GM12878 (cell line): Measurements from ENCODE around the gene IL1RAPL1. TPM values are rescaled to one million over a fixed set of nuclear protein-coding genes. Genes with fewer than 3 reads are reported as not detected.
A peak's percentile ranks its signal among the peaks of the same experiment; 100 is the strongest.

Experiments
- ATAC-seq: fragments of 200-7000 bp; cut with Tn5 transposase; 3 replicates; pipeline ENCODE4 v1.9.1; 2020; ENCODE audit warnings: mild to moderate bottlenecking, moderate library complexity
- BruUV-seq: library from RNA; stranded (reverse); fragments of 400-500 nt; replicated peaks from 2 replicates; lab custom pipeline; 2021; lab: Mats Ljungman, UMichigan
- CTCF ChIA-PET: fragments of 300-600 bp; sonication (Branson Sonifier 250); formaldehyde crosslinking; extraction: SDS; loops from one replicate; lab custom pipeline; 2021; ENCODE audit warnings: inconsistent platforms; lab: Yijun Ruan, JAX
- POLR2A ChIA-PET: fragments of 350-600 bp; formaldehyde crosslinking; extraction: SDS; loops from one replicate; lab custom pipeline; 2021; ENCODE audit warnings: inconsistent platforms; lab: Charles Lee
- RAD21 ChIA-PET: fragments of 300-600 bp; sonication (Branson Sonifier 250); formaldehyde crosslinking; loops from one replicate; lab custom pipeline; 2023; ENCODE audit warnings: antibody characterized with exemption; ENCODE audit not compliant: unreplicated experiment; lab: Charles Lee
- SMC1A ChIA-PET: fragments of 300-600 bp; sonication (Branson Sonifier 250); formaldehyde crosslinking; loops from one replicate; lab custom pipeline; 2023; ENCODE audit not compliant: unreplicated experiment, uncharacterized antibody; lab: Charles Lee
- DNase-seq: peaks from one replicate; pipeline ENCODE4 v3.0.0-alpha.2; 2011; ENCODE audit warnings: low read depth, low spot score
- FAIRE-seq: peaks from 3 replicates; lab custom pipeline; 2011; peaks lifted over from hg19 to GRCh38; lab: Jason Lieb, UNC
- H2AFZ ChIP-seq: 2 replicates; pipeline ENCODE4 v1.6.0; 2011; ENCODE audit warnings: low read depth, low read length, control low read depth; ENCODE audit not compliant: control insufficient read depth
- H3K27ac ChIP-seq: 2 replicates; pipeline ENCODE4 v1.5.1; 2011; ENCODE audit warnings: control low read depth; ENCODE audit not compliant: control insufficient read depth, insufficient read depth
- H3K27me3 ChIP-seq, 2 experiments: replicated peaks in 1 of 2; 2 replicates each; pipeline versions ENCODE4 v1.6.0 to v1.6.1; 2011; ENCODE audit warnings: low read length in 1 of 2; ENCODE audit not compliant: control insufficient read depth in 2 of 2, insufficient read depth in 2 of 2
- H3K36me3 ChIP-seq, 2 experiments: 2 replicates each; pipeline ENCODE4 v1.5.1; 2011; ENCODE audit warnings: low read length in 1 of 2; ENCODE audit not compliant: control insufficient read depth in 2 of 2, insufficient read depth in 2 of 2
- H3K4me1 ChIP-seq: 2 replicates; pipeline ENCODE4 v1.6.1; 2011; ENCODE audit warnings: mild to moderate bottlenecking, low read length, moderate library complexity, mixed read lengths; ENCODE audit not compliant: control insufficient read depth, insufficient read depth
- H3K4me2 ChIP-seq: 2 replicates; pipeline ENCODE4 v1.6.0; 2011; ENCODE audit warnings: control low read depth; ENCODE audit not compliant: control insufficient read depth, insufficient read depth
- H3K4me3 ChIP-seq: fragments of 200-600 bp; sonication (generic); 2 replicates; pipeline ENCODE4 v1.5.1; 2016
- H3K79me2 ChIP-seq: 2 replicates; pipeline ENCODE4 v1.6.0; 2011; ENCODE audit warnings: low read length; ENCODE audit not compliant: control insufficient read depth, insufficient read depth
- H3K9ac ChIP-seq: 2 replicates; pipeline ENCODE4 v1.8.0; 2011; ENCODE audit warnings: low read length, control low read depth, mixed read lengths; ENCODE audit not compliant: control insufficient read depth, insufficient read depth
- H3K9me3 ChIP-seq: replicated peaks from 3 replicates; pipeline ENCODE4 v1.5.1; 2011; ENCODE audit warnings: mild to moderate bottlenecking, low read length; ENCODE audit not compliant: control insufficient read depth, insufficient read depth
- H4K20me1 ChIP-seq: 2 replicates; pipeline ENCODE4 v1.6.0; 2011; ENCODE audit not compliant: control insufficient read depth, insufficient read depth
- ASH2L ChIP-seq: fragments of 300-600, 200-600 bp; sonication (generic); IDR thresholded peaks from 2 replicates; pipeline ENCODE4 v1.6.1; 2017; ENCODE audit warnings: low read depth, mild to moderate bottlenecking, borderline replicate concordance
- CBX5 ChIP-seq: sonication (generic); IDR thresholded peaks from 2 replicates; pipeline ENCODE4 v1.6.1; 2016; ENCODE audit warnings: low read depth, moderate library complexity, mild to moderate bottlenecking, inconsistent platforms
- IKZF2 ChIP-seq, 2 experiments: fragments of 450-650 bp; IDR thresholded peaks; 2 replicates each; pipeline ENCODE4 v1.6.1; 2017; ENCODE audit warnings: mild to moderate bottlenecking in 2 of 2, moderate library complexity in 2 of 2
- MTA2 ChIP-seq: fragments of 450-650 bp; IDR thresholded peaks from 2 replicates; pipeline ENCODE4 v1.6.1; 2016; ENCODE audit warnings: low read depth, mild to moderate bottlenecking, moderate library complexity
- NFYB ChIP-seq: IDR thresholded peaks from 2 replicates; pipeline ENCODE4 v1.6.1; 2011; ENCODE audit warnings: low read depth, mild to moderate bottlenecking, low read length, improper control_type of control experiment, moderate library complexity; ENCODE audit not compliant: insufficient read depth
- PAX8 ChIP-seq: fragments of 450-650 bp; IDR thresholded peaks from 2 replicates; pipeline ENCODE4 v1.6.1; 2017; ENCODE audit warnings: mild to moderate bottlenecking, moderate library complexity
- RB1 ChIP-seq: fragments of 450-650 bp; formaldehyde crosslinking; IDR thresholded peaks from 2 replicates; pipeline ENCODE4 v1.6.1; 2017; ENCODE audit warnings: mild to moderate bottlenecking, borderline replicate concordance
- RUNX3 ChIP-seq: IDR thresholded peaks from 2 replicates; pipeline ENCODE4 v1.6.1; 2012; ENCODE audit warnings: low read length, inconsistent platforms
- SMARCA5 ChIP-seq: fragments of 450-650 bp; IDR thresholded peaks from 2 replicates; pipeline ENCODE4 v1.6.1; 2017; ENCODE audit warnings: mild to moderate bottlenecking
- ZNF622 ChIP-seq: fragments of 450-650 bp; IDR thresholded peaks from 2 replicates; pipeline ENCODE4 v1.6.1; 2017; ENCODE audit warnings: mild to moderate bottlenecking, inconsistent platforms
- WGBS: methylation state at CpG from one replicate; pipeline ENCODE4 v1.1.6; 2016; ENCODE audit warnings: low lambda C conversion rate; ENCODE audit not compliant: insufficient replicate concordance, insufficient coverage; ENCODE audit errors: missing lambda C conversion rate; 5-methylcytosine and 5-hydroxymethylcytosine counted together
- in situ Hi-C: fragments of 300-500 bp; cut with MboI; formaldehyde crosslinking; loops from 9 replicates; pipeline ENCODE4 v1.14.3; 2018; ENCODE audit warnings: mixed read lengths
- intact Hi-C: fragments of 100-400 bp; cut with micrococcal nuclease; formaldehyde crosslinking; loops from one replicate; pipeline ENCODE4 v1.14.2; 2022; ENCODE audit not compliant: unreplicated experiment
- polyA plus RNA-seq, 11 experiments: library from polyadenylated mRNA; depleted of rRNA in 4 of 11; unstranded in 6 of 11; stranded (reverse) in 5 of 11; fragments of >200 nt; fragmentation: Nextera tagmentation in 4 of 11; fragmentation: Illumina TruSeq in 1 of 11; extraction: Ambion mirVana in 4 of 11; extraction: Trizol in 1 of 11; gene quantifications; 1 replicate in 1 of 11; 2 replicates in 10 of 11; pipeline versions ENCODE4 v1.2.1 to v1.2.3, GENCODE V29; 2011 to 2016; ENCODE audit warnings: inconsistent platforms in 2 of 11, missing spikeins in 2 of 11, low read depth in 1 of 11
- total RNA-seq, 4 experiments: library from RNA; depleted of rRNA in 3 of 4; stranded (reverse); fragments of >200 nt in 3 of 4; fragmentation: Illumina TruSeq in 1 of 4; extraction: Trizol in 1 of 4; gene quantifications; 2 replicates each; pipeline versions ENCODE4 v1.2.1 to v1.2.3, GENCODE V29; 2013 to 2021
- TF ChIP-seq, protein P1 (sequence below): IDR thresholded peaks from 2 replicates; pipeline ENCODE4 v1.6.1; 2011; ENCODE audit warnings: borderline replicate concordance, low read depth, mild to moderate bottlenecking, moderate library complexity, mixed read lengths, low read length; ENCODE audit not compliant: insufficient read depth; ENCODE audit errors: extremely low read length
- TF ChIP-seq, protein P2 (sequence below): IDR thresholded peaks from 2 replicates; pipeline ENCODE4 v1.6.1; 2012; ENCODE audit warnings: low read length, inconsistent platforms

Gene IL1RAPL1
- total and polyA plus RNA-seq, 10 of the 15 experiments (the other 5 are each of a cell fraction or from before 2014, with no cell fraction given), result not detected

DNA sequence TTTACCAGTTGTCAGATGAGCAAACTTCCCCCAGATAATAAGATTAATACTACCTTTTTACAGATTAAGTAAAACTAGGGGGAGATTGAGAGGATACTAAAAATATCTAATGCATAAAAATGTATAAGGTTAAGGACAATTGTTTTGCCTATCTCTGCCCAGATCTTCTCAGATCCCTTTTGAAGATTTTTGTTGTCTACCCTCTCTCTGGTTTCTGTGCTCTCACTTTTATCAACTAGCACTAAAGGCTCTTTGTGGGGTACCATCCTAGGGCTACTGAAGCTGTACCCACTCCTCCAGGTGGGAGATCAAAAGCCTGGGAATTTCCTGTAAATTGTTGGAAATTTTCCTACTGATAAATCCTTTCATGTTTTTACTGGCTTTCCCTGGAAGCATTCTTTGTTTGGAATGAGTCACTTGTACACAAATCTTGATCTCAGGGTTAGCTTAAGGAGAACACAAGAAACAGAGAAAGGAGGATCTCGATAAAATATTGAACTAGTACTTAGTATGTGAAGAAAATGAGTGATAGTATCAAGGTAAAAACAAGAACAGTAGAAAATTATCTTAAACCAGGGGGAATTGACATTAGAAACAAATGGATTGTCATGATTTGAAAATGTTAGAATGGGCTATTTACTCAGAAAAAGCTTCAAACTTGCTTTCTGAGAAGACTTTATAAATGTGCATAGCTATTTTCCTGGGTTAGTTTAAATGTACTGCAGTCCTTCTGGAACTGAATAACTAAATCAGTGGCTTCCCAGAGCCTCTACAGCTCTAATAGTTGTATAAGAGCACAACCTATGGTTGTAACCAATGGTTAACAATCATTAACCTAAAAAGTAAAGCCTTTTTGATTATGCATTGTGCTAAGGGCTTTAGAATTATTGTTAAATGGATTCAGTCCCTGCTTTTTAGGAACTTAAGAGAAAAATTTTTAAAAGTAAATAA lies 948.2 kb downstream of the IL1RAPL1 start:
- no peaks in the 10 kb centered on the region for H4K20me1 ChIP-seq
- H3K27me3 ChIP-seq, result no peaks in the 10 kb centered on the region
- no peaks in the 10 kb centered on the region; the same call in 1 of the 3 replicates for H3K9me3 ChIP-seq
- H3K9ac ChIP-seq, result no peak overlapping the region
- H3K79me2 ChIP-seq, result no peaks in the 10 kb centered on the region
- H3K4me1 ChIP-seq, result peaks cover 10% of the 10 kb centered on the region
- no peak overlapping the region for H3K4me2 ChIP-seq
- RAD21 ChIA-PET, result no interaction called here
- no peak for FAIRE-seq
- WGBS, result 0% methylated on average over 1 of the region's 1 CpG
- CTCF ChIA-PET, result no interaction called here
- intact Hi-C loops, result no loop called here
- H3K4me3 ChIP-seq, result no peak overlapping the region
- H3K27ac ChIP-seq, result no peak overlapping the region
- ATAC-seq, result no peak
- no peaks in the 10 kb centered on the region for H3K36me3 ChIP-seq
- SMC1A ChIA-PET, result interaction anchor here (1.7 kb wide), 1 partner anchor 20 kb away, joined by 5 read pairs; no protein-coding TSS in a partner anchor
- TF ChIP-seq SMARCA5 (no peak), RB1 (no peak), ZNF622 (no peak), ASH2L (no peak)
- TF ChIP-seq, all 136 proteins: peak for 0
- no peak overlapping the region for H2AFZ ChIP-seq
- POLR2A ChIA-PET, result interaction anchor here (0.9 kb wide), 1 partner anchor 11 kb away, joined by 3 read pairs; no protein-coding TSS in a partner anchor
- no TSS peak for BruUV-seq
- in situ Hi-C loops, result no loop called here
- no peak for DNase-seq

DNA sequence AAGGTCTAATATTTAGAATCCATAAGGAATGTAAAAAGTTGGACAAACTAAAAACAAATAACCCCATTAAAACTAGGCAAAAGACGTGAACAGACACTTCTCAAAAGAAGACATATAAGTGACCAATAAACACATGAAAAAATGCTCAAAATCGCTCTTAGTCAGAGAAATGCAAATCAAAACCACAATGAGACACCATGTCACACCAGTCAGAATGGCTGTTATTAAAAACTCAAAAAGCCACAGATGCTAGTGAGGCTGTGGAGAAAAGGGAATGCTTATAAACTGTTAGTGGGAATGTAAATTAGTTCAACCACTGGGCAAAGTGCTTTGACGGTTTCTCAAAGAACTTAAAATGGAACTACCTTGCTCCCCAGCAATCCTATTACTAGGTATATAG lies 953.8 kb downstream of the IL1RAPL1 start:
- no peak for FAIRE-seq

More for the DNA sequence above, 953.8 kb downstream of the IL1RAPL1 start:
- ChIA-PET CTCF (interaction anchor here (0.6 kb wide), 1 partner anchor 523 kb away, joined by 3 read pairs; no protein-coding TSS in a partner anchor), RAD21 (no interaction called here), POLR2A (no interaction called here), SMC1A (interaction anchor here (1.4 kb wide), 1 partner anchor 10 kb away, joined by 3 read pairs; no protein-coding TSS in a partner anchor)
- Histone ChIP-seq H3K27me3 (no peaks in the 10 kb centered on the region), H3K36me3 (no peaks in the 10 kb centered on the region), H2AFZ (no peak overlapping the region), H3K4me1 (no peaks in the 10 kb centered on the region), H3K9ac (no peak overlapping the region), H3K27ac (no peak overlapping the region), H4K20me1 (no peaks in the 10 kb centered on the region), H3K79me2 (no peaks in the 10 kb centered on the region), H3K4me2 (no peak overlapping the region), H3K4me3 (no peak overlapping the region), H3K9me3 (peaks cover 2% of the 10 kb centered on the region)
- DNase-seq, result no peak
- BruUV-seq, result no TSS peak
- intact Hi-C loops (no loop called here), in situ Hi-C loops (no loop called here)
- WGBS, result 17% methylated on average over 3 of the region's 3 CpGs
- peak; percentile 76 for ATAC-seq
- TF ChIP-seq NFYB (peak; percentile 33; the same call in 1 of the 2 replicates), IKZF2 (IDR thresholded peaks at IDR 0.05) (0 out of 4 replicates have a peak, but pooled peaks of 1 of the 2 experiments have one; percentile 21), CBX5 (no peak), RUNX3 (peak; percentile 56), MTA2 (0 out of 2 replicates have a peak, but pooled peaks have one; percentile 26), PAX8 (no peak)
- TF ChIP-seq, protein P1, sequence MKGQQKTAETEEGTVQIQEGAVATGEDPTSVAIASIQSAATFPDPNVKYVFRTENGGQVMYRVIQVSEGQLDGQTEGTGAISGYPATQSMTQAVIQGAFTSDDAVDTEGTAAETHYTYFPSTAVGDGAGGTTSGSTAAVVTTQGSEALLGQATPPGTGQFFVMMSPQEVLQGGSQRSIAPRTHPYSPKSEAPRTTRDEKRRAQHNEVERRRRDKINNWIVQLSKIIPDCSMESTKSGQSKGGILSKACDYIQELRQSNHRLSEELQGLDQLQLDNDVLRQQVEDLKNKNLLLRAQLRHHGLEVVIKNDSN, result no peak
- TF ChIP-seq, protein P2, sequence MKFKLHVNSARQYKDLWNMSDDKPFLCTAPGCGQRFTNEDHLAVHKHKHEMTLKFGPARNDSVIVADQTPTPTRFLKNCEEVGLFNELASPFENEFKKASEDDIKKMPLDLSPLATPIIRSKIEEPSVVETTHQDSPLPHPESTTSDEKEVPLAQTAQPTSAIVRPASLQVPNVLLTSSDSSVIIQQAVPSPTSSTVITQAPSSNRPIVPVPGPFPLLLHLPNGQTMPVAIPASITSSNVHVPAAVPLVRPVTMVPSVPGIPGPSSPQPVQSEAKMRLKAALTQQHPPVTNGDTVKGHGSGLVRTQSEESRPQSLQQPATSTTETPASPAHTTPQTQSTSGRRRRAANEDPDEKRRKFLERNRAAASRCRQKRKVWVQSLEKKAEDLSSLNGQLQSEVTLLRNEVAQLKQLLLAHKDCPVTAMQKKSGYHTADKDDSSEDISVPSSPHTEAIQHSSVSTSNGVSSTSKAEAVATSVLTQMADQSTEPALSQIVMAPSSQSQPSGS, result no peak
